Measurements from ENCODE around the gene CRIM1.

The CRIM1 gene

DNA sequence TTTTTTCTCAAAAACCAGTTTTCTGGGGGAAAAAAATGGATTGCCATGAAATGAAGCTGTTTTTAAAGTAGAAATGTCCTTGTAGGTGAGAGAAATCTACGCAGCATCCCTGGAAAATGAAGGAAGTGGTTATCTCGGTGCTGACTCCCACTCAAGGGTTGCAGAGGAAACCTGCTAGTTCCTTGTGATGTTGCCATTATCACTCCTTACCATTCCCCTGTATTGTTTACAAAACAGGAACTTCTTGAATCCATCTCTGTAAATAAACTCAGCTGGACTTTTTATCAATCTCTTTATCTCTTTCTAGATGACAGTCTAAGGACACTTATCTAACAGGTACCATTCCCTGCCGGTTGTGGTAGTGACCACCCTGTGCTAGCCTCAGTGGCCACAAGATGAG, 181.2 kb downstream of the CRIM1 start:
- TF ChIP-seq EP300 (IDR thresholded peaks at IDR 0.05; ENCODE audit: borderline replicate concordance) (no peak), RAD21 (IDR thresholded peaks at IDR 0.05; ENCODE audit: low read depth) (no peak), NFIC (IDR thresholded peaks at IDR 0.05) (no peak), TEAD4 (IDR thresholded peaks at IDR 0.05) (no peak), TAF1 (IDR thresholded peaks at IDR 0.05; ENCODE audit: low read depth) (no peak), CEBPB (IDR thresholded peaks at IDR 0.05) (no peak), YY1 (IDR thresholded peaks at IDR 0.05; ENCODE audit: low read depth) (no peak)

DNA sequence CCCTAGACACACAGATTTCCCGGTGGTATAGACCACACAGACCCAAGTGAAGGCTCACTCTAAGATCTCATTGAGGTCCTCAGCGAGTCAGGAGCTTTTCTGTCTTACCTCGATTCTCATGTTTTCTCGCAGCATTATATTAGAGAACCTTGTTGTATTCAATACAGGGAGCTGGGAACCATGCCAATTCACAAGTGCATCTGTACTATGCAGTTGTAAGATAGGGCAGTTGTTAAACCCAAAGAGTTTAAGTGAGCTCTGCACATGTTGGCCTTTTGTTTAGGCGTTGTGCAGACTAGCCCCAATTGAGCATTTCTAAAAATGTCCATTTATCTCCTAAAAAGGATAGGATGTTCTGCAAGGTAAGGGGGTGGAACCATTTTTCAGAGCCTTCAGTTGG, 182.8 kb downstream of the CRIM1 start:
- no peak for TF ChIP-seq FOXM1 (IDR thresholded peaks at IDR 0.05; ENCODE audit: borderline replicate concordance, low read depth)
- no peak for TF ChIP-seq EP300 (IDR thresholded peaks at IDR 0.05; ENCODE audit: borderline replicate concordance)
- no peak for TF ChIP-seq TAF1 (IDR thresholded peaks at IDR 0.05; ENCODE audit: low read depth)
- no peak for TF ChIP-seq NFIC (IDR thresholded peaks at IDR 0.05)
- TF ChIP-seq, protein P1, sequence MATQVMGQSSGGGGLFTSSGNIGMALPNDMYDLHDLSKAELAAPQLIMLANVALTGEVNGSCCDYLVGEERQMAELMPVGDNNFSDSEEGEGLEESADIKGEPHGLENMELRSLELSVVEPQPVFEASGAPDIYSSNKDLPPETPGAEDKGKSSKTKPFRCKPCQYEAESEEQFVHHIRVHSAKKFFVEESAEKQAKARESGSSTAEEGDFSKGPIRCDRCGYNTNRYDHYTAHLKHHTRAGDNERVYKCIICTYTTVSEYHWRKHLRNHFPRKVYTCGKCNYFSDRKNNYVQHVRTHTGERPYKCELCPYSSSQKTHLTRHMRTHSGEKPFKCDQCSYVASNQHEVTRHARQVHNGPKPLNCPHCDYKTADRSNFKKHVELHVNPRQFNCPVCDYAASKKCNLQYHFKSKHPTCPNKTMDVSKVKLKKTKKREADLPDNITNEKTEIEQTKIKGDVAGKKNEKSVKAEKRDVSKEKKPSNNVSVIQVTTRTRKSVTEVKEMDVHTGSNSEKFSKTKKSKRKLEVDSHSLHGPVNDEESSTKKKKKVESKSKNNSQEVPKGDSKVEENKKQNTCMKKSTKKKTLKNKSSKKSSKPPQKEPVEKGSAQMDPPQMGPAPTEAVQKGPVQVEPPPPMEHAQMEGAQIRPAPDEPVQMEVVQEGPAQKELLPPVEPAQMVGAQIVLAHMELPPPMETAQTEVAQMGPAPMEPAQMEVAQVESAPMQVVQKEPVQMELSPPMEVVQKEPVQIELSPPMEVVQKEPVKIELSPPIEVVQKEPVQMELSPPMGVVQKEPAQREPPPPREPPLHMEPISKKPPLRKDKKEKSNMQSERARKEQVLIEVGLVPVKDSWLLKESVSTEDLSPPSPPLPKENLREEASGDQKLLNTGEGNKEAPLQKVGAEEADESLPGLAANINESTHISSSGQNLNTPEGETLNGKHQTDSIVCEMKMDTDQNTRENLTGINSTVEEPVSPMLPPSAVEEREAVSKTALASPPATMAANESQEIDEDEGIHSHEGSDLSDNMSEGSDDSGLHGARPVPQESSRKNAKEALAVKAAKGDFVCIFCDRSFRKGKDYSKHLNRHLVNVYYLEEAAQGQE (IDR thresholded peaks at IDR 0.05; ENCODE audit: low read depth) = no peak
- TF ChIP-seq ZBTB7A (IDR thresholded peaks at IDR 0.05; ENCODE audit: low read depth) = no peak
- TF ChIP-seq, protein P2, sequence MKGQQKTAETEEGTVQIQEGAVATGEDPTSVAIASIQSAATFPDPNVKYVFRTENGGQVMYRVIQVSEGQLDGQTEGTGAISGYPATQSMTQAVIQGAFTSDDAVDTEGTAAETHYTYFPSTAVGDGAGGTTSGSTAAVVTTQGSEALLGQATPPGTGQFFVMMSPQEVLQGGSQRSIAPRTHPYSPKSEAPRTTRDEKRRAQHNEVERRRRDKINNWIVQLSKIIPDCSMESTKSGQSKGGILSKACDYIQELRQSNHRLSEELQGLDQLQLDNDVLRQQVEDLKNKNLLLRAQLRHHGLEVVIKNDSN (IDR thresholded peaks at IDR 0.05) = no peak
- no peak for TF ChIP-seq CREB1 (IDR thresholded peaks at IDR 0.05; ENCODE audit: low read depth)
- TF ChIP-seq YY1 (IDR thresholded peaks at IDR 0.05; ENCODE audit: low read depth) = no peak
- no peak for TF ChIP-seq EGR1 (IDR thresholded peaks at IDR 0.05)

DNA sequence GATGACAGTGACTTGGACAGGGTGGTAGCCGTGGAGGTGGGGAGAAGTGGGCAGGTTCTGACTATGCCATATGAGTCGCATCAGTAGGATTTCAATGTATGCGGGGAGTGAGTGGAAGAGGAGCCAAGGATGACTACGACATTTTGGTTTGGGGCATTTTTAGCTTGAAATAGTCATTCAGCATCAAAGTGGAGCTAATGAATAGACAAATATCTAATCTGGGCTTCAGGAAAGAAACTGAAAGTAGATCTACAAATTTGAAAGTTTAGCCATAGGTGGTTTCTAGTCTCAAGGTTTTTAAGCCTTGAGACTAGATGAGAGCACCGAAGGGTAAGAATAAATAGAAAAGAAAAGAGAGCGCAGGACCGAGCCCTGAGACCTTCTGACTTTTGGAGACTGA, 184.1 kb downstream of the CRIM1 start:
- TF ChIP-seq, protein P1 (IDR thresholded peaks at IDR 0.05; ENCODE audit: low read depth) = no peak
- TF ChIP-seq TCF12 (IDR thresholded peaks at IDR 0.05; ENCODE audit: low read depth) (no peak), TEAD4 (IDR thresholded peaks at IDR 0.05) (no peak), FOXM1 (IDR thresholded peaks at IDR 0.05; ENCODE audit: borderline replicate concordance, low read depth) (no peak), CREB1 (IDR thresholded peaks at IDR 0.05; ENCODE audit: low read depth) (no peak), EP300 (IDR thresholded peaks at IDR 0.05; ENCODE audit: borderline replicate concordance) (no peak), EGR1 (IDR thresholded peaks at IDR 0.05) (no peak), CEBPB (IDR thresholded peaks at IDR 0.05) (no peak), YY1 (IDR thresholded peaks at IDR 0.05; ENCODE audit: low read depth) (no peak), TAF1 (IDR thresholded peaks at IDR 0.05; ENCODE audit: low read depth) (no peak), ZBTB7A (IDR thresholded peaks at IDR 0.05; ENCODE audit: low read depth) (no peak), RAD21 (IDR thresholded peaks at IDR 0.05; ENCODE audit: low read depth) (no peak)
- TF ChIP-seq, protein P2 (IDR thresholded peaks at IDR 0.05) = no peak
- TF ChIP-seq, protein P3, sequence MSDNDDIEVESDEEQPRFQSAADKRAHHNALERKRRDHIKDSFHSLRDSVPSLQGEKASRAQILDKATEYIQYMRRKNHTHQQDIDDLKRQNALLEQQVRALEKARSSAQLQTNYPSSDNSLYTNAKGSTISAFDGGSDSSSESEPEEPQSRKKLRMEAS (IDR thresholded peaks at IDR 0.05) = no peak

DNA sequence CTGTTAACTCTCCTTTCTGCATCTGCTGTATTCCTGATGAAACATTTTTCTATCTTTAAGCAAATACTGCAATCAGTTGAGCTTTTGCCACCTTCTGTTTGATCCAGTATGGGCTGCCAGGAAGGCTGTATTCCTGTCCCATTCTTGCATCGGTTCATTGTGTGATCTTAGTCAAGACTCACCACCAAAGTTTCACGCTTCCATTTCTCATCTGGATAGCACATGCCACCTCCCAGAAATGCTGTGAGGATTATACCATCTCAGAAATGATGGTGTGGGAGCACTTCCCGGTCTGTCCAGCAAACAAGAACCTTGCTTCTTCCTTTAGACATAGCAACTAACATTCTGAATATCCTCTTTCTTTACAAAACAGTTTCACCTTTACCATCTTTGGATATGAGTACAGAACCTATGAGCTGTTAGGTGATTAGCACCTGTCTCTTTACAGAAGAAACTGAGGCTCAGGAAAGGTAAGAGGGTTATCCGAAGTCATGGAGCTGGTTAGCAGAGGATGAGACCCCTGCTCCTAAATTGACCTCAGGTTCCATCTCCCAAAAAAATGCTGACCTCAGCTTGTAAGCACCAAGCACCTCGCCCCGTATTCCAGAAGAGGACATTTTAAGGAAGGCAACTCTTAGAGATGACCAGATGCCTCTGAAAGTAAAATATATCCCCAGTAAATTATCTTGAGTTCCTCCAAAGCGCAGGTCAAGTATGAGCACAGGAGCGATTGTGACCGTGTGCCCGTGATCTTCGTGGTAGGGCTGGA, 185.6 kb downstream of the CRIM1 start:
- TF ChIP-seq ZBTB7A (IDR thresholded peaks at IDR 0.05; ENCODE audit: low read depth) (no peak), CREB1 (IDR thresholded peaks at IDR 0.05; ENCODE audit: low read depth) (no peak), FOXM1 (IDR thresholded peaks at IDR 0.05; ENCODE audit: borderline replicate concordance, low read depth) (no peak), TEAD4 (IDR thresholded peaks at IDR 0.05) (no peak), TAF1 (IDR thresholded peaks at IDR 0.05; ENCODE audit: low read depth) (no peak), EGR1 (IDR thresholded peaks at IDR 0.05) (no peak), RAD21 (IDR thresholded peaks at IDR 0.05; ENCODE audit: low read depth) (no peak), EP300 (IDR thresholded peaks at IDR 0.05; ENCODE audit: borderline replicate concordance) (no peak), TCF12 (IDR thresholded peaks at IDR 0.05; ENCODE audit: low read depth) (no peak), CEBPB (IDR thresholded peaks at IDR 0.05) (no peak), YY1 (IDR thresholded peaks at IDR 0.05; ENCODE audit: low read depth) (no peak), NFIC (IDR thresholded peaks at IDR 0.05) (no peak)
- TF ChIP-seq, protein P1 (IDR thresholded peaks at IDR 0.05; ENCODE audit: low read depth) = no peak
- TF ChIP-seq, protein P2 (IDR thresholded peaks at IDR 0.05) = no peak
- TF ChIP-seq, protein P3 (IDR thresholded peaks at IDR 0.05) = no peak
